ENCODE measurements around the gene CALN1.
"Not testable (repeated sequence)": the region's sequence is repeated elsewhere in the genome, so short reads cannot be mapped to it uniquely, and the experiment has no call there.

CALN1 gene

DNA sequence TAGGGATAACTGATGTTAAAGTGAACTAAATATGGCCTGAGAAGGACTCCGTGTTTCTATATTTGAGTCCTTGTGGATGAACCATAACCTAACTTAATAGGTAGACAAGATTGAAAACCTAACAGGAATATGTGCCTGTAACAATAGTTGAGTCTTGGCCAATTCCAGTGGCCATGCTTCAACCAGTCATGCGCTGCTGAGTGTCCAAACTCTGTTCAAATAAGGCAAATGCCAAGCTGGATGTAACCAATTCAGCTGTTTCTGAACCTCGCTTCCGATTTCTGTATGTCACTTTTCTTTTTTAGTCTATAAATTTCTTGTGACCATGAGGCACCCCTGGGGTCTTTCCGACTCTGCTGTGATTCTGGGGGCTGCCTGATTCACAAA lies 672.0 kb downstream of the CALN1 start:
- Mint-ChIP-seq H3K9me3 (peaks cover 3% of the 10 kb centered on the region), H3K36me3 (ENCODE audit: low read depth) (no peaks in the 10 kb centered on the region), H3K4me3 (no peak overlapping the region), H3K4me1 (ENCODE audit: low read depth) (no peaks in the 10 kb centered on the region), H3K27me3 (ENCODE audit: low read depth) (no peaks in the 10 kb centered on the region), H3K27ac (no peak overlapping the region)
- no peak for DNase-seq (ENCODE audit: low spot score)

DNA sequence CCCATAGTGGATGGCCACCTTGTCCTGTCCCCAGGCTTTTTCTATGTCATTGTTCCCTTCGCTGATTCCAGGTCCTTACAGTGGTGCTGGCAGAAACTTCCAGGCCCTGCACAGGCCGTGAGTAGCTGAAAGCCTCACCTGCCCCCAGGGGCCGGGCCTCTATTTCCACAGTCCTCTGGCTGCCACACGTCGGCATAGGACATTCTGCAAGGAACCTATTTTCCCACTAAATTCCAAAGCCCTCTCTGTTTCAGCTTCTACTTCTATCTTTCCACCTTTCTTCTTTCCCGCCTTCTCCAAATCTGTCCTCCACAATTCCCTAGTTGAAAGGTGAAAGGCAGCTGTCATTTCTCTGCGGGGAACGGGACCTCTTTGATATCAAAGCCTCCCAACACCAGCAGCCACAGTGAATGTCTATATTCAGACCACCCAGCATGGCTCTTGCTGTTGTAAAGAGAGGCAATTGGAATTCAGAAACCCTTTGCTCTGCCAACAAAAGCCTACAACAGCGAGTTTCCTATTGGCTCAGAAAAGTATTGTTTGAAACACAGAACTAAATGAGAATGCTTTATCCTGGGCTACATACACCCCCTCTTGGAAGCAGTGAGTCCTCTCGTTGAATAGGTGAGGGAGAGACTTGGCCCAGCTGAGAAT lies 672.5 kb downstream of the CALN1 start:
- no peaks in the 10 kb centered on the region for H3K36me3 Mint-ChIP-seq (ENCODE audit: low read depth)
- no peak overlapping the region for H3K27ac Mint-ChIP-seq
- no peaks in the 10 kb centered on the region for H3K27me3 Mint-ChIP-seq (ENCODE audit: low read depth)
- H3K4me3 Mint-ChIP-seq = no peak overlapping the region
- no peak for DNase-seq (ENCODE audit: low spot score)
- peaks cover 3% of the 10 kb centered on the region for H3K9me3 Mint-ChIP-seq
- H3K4me1 Mint-ChIP-seq (ENCODE audit: low read depth) = no peaks in the 10 kb centered on the region

DNA sequence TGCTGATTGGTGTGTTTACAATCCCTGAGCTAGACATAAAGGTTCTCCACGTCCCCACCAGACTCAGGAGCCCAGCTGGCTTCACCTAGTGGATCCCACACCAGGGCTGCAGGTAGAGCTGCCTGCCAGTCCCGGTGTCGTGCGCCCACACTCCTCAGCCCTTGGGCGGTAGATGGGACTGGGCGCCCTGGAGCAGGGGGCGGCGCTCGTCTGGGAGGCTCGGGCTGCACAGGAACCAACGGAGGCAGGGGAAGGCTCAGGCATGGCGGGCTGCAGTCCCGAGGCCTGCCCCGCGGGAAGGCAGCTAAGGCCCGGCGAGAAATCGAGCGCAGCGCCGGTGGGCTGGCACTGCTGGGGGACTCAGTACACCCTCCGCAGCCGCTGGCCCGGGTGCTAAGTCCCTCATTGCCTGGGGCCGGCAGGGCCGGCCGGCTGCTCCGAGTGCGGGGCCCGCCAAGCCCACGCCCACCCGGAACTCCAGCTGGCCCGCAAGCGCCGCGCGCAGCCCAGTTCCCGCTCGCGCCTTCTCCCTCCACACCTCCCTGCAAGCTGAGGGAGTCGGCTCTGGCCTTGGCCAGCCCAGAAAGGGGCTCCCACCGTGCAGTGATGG lies 674.1 kb downstream of the CALN1 start:
- not testable (repeated sequence) for H3K27ac Mint-ChIP-seq; H3K27me3 Mint-ChIP-seq (ENCODE audit: low read depth)

DNA sequence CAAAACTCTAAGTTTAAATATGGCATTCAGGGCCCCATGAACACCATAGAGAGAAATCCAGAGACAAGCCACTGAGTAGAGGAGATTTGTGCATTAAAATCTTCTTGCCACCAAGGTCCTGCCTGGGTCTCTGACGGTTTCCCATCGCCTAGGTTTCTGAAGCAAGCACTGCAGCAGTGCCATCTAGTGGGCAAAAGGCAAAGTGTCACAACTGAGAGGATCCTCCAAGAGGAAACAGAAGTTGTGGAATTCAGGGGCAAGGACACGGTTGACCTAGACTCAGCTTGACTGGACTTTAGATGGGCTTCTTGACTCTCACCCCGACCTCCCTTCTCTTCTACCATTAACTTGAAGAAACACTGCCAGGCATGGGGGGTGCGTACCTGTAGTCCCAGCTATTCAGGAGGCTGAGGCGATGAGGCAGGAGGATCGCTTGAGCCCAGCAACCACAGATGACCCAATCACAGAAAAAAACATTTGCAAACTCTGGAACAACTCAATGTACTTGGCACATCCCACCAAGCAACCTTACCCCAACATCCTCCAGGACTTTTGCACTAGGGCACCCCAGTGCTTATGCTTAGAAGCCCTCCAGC lies 676.1 kb downstream of the CALN1 start:
- H3K27ac Mint-ChIP-seq = no peak overlapping the region
- no peaks in the 10 kb centered on the region for H3K36me3 Mint-ChIP-seq (ENCODE audit: low read depth)
- H3K9me3 Mint-ChIP-seq = no peaks in the 10 kb centered on the region
- H3K4me3 Mint-ChIP-seq = no peak overlapping the region
- no peaks in the 10 kb centered on the region for H3K4me1 Mint-ChIP-seq (ENCODE audit: low read depth)
- DNase-seq (ENCODE audit: low spot score) = peak; percentile 5
- no peaks in the 10 kb centered on the region for H3K27me3 Mint-ChIP-seq (ENCODE audit: low read depth)

More for the DNA sequence above, 674.1 kb downstream of the CALN1 start:
- H3K36me3 Mint-ChIP-seq (ENCODE audit: low read depth); H3K4me1 Mint-ChIP-seq (ENCODE audit: low read depth); H3K9me3 Mint-ChIP-seq; DNase-seq (ENCODE audit: low spot score); H3K4me3 Mint-ChIP-seq: not testable (repeated sequence)

- no peak overlapping the region for H3K27ac Mint-ChIP-seq
- H3K36me3 Mint-ChIP-seq (ENCODE audit: low read depth) = no peaks in the 10 kb centered on the region
- H3K4me1 Mint-ChIP-seq (ENCODE audit: low read depth) = no peaks in the 10 kb centered on the region
- no peak overlapping the region for H3K4me3 Mint-ChIP-seq
- H3K9me3 Mint-ChIP-seq = no peaks in the 10 kb centered on the region
- H3K27me3 Mint-ChIP-seq (ENCODE audit: low read depth) = no peaks in the 10 kb centered on the region
- peak; percentile 34 for DNase-seq (ENCODE audit: low spot score)
Measured at GRCh38 chr7:71733107-71733870, 678.8 kb downstream of the CALN1 start.

GRCh38 chr7:71731740-71732139 lies 680.4 kb downstream of the CALN1 start:
- Mint-ChIP-seq H3K4me3 (no peak overlapping the region), H3K4me1 (ENCODE audit: low read depth) (no peaks in the 10 kb centered on the region), H3K36me3 (ENCODE audit: low read depth) (no peaks in the 10 kb centered on the region), H3K27ac (no peak overlapping the region), H3K27me3 (ENCODE audit: low read depth) (no peaks in the 10 kb centered on the region), H3K9me3 (no peaks in the 10 kb centered on the region)
- DNase-seq (ENCODE audit: low spot score) = no peak

Data from T-helper 2 cell treated with Interferon-gamma antibody and Interleukin-4, amounts not matched to agents 5 μg/mL and 100 μg/mL, for 36 hours (primary cell).